ENCODE data around the gene POLDIP2. TPM values are rescaled to one million over a fixed set of nuclear protein-coding genes. Genes with fewer than 3 reads are reported as not detected.

Gene POLDIP2
- total and polyA plus RNA-seq, 9 donors = 37.4 to 110 (median 59.6) TPM

- intact Hi-C loops (cut with DNase I) = no loop called here
- 88 to 93% (median 90%) methylated on average over 5 of the region's 5 CpGs for WGBS, 3 donors
- peak in 1 of 5 donors; percentile 9 for DNase-seq
- TF ChIP-seq POLR2A (IDR thresholded peaks at IDR 0.05) (no peak), CTCF (IDR thresholded peaks at IDR 0.05) (no peak), EP300 (IDR thresholded peaks at IDR 0.05) (no peak)
- H3K27ac ChIP-seq = no peak overlapping the region
- no peak overlapping the region for H3K4me3 ChIP-seq
- H3K4me1 ChIP-seq (ENCODE audit: insufficient read depth) = peaks cover 4% of the 10 kb centered on the region
- H3K36me3 ChIP-seq = no peaks in the 10 kb centered on the region
- no peaks in the 10 kb centered on the region for H3K27me3 ChIP-seq
- H3K9me3 ChIP-seq = no peaks in the 10 kb centered on the region
These were observed 26.7 kb downstream of the POLDIP2 start for GRCh38 chr17:28330671-28331070.

DNA sequence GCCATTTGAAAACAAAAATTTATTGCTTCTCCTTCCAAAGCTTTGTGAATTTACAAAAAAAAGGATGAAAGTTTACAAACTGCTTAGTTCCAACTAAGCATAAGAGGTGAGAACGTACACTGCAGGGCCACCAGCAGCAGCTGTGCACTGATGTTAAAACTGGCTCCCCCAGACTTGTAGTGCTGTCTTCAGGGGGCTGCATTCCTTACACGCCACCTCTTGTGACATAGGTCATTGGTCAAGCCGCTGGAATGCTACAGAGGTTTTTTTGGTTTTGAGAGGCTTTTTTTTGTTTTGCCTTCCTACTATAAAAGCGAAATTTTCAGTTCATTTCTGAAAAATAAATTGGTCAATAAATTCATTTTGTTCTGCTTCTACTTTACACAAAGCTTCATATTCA is 29.0 kb downstream of the POLDIP2 start:
- H3K36me3 ChIP-seq = no peaks in the 10 kb centered on the region
- intact Hi-C loops (cut with DNase I) = loop anchor here in 1 of 4 donors (10.0 kb wide), 1 partner anchor 294 kb away; no protein-coding TSS in a partner anchor
- peak in 1 of 5 donors; percentile 7 for DNase-seq
- no peaks in the 10 kb centered on the region for H3K4me1 ChIP-seq (ENCODE audit: insufficient read depth)
- TF ChIP-seq POLR2A (IDR thresholded peaks at IDR 0.05) (no peak), CTCF (IDR thresholded peaks at IDR 0.05) (no peak), EP300 (IDR thresholded peaks at IDR 0.05) (no peak)
- H3K27me3 ChIP-seq = no peaks in the 10 kb centered on the region
- WGBS, 3 donors = 21 to 53% (median 27%) methylated on average over 4 of the region's 4 CpGs
- H3K27ac ChIP-seq = no peak overlapping the region
- no peaks in the 10 kb centered on the region for H3K9me3 ChIP-seq
- no peak overlapping the region for H3K4me3 ChIP-seq

DNA sequence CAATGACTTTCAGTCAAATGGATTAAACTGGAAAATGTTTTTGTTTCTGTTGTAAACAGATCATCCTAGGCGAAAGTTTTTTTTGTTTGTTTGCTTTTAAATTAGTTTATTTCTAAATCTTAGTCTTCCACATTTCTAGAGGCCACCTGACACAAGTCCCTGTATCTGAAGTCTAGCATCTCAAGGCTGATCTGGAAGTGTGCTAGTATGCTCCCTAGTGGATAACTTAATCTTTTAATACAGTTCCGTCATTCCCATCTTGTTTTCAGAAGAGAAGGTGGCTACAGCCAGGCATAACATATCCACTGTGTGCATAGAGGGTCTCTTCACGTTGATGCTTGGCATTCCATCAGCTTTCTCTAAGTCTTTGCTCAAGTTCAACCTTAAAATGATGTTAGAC is 29.6 kb downstream of the POLDIP2 start:
- Histone ChIP-seq H3K4me3 (no peak overlapping the region), H3K9me3 (no peaks in the 10 kb centered on the region), H3K36me3 (no peaks in the 10 kb centered on the region), H3K27me3 (no peaks in the 10 kb centered on the region), H3K27ac (no peak overlapping the region), H3K4me1 (ENCODE audit: insufficient read depth) (no peaks in the 10 kb centered on the region)
- DNase-seq = no peak
- intact Hi-C loops (cut with DNase I) = loop anchor here in 1 of 4 donors (10.0 kb wide), 1 partner anchor 293 kb away; no protein-coding TSS in a partner anchor
- TF ChIP-seq CTCF (IDR thresholded peaks at IDR 0.05) (no peak), POLR2A (IDR thresholded peaks at IDR 0.05) (no peak), EP300 (IDR thresholded peaks at IDR 0.05) (no peak)
- WGBS, 3 donors = 33 to 44% (median 34%) methylated on average over 3 of the region's 3 CpGs

DNA sequence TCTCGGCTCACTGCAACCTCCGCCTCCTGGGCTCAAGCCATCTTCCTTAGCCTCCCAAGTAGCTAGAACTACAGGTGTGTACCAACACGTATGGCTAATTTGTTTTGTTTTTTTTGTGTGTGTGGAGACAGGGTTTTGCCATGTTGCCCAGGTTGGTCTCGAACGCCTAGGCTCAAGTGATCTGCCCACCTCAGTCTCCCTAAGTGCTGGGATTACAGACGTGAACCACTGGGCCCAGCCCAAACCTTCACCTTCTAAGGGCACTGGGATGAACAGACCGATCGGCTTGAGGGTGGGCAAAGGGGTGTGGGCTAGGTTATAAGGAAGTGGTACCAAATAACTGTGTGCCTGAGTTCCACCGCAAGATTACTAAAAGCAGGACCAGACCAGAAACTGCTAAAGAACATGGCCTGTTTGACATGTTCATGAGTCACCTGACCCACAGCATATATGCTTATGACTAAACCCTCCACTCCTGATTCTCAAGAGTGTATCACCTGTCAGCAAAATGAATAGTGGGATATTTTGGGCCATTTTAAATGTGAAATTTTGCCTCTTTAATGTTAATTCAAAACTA is 30.2 kb downstream of the POLDIP2 start:
- intact Hi-C loops (cut with DNase I) = loop anchor here in 1 of 4 donors (10.0 kb wide), 1 partner anchor 292 kb away; no protein-coding TSS in a partner anchor
- peak in 1 of 5 donors; percentile 4 for DNase-seq
- H3K27me3 ChIP-seq = no peaks in the 10 kb centered on the region
- no peak overlapping the region for H3K27ac ChIP-seq
- H3K9me3 ChIP-seq = no peaks in the 10 kb centered on the region
- TF ChIP-seq POLR2A (IDR thresholded peaks at IDR 0.05) (no peak), EP300 (IDR thresholded peaks at IDR 0.05) (no peak), CTCF (IDR thresholded peaks at IDR 0.05) (no peak)
- H3K36me3 ChIP-seq = no peaks in the 10 kb centered on the region
- no peaks in the 10 kb centered on the region for H3K4me1 ChIP-seq (ENCODE audit: insufficient read depth)
- 91 to 95% (median 94%) methylated on average over 9 of the region's 9 CpGs for WGBS, 3 donors
- no peak overlapping the region for H3K4me3 ChIP-seq

All from ovary (tissue), 9 donors.